ENCODE data around the gene SIGLEC11.

Gene SIGLEC11

DNA sequence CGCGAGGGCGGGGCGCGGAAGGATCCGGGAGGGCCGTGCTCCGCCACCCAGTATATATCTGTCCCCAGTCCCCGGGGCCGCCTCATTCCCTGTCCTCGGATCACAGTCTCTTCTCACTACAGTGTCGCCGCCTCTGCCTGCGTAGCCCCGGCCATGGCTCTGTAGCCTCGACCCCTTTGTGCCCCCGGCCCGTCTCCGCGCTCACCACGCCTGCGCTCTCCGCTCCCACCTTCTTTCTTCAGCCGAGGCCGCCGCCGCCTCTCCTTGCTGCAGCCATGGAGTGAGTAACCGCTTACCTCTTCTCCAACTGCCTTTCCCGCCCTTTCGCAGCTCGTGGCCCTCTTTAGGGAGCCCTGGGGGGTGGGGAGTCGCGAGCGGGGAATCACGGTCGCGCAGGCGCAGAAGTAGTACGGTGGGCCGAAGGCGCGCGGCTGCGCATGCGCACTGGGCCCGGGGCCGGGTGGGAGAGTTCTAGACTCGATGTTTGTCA lies 31.8 kb downstream of the SIGLEC11 start, which contains the start of the genes ATF5 and NUP62:
Gene ATF5 (plus strand): TSS at position 85 of the 490 bp plus-strand sequence. CDS start 1,646 bp downstream, outside the sequence.
Gene NUP62 (minus strand): TSS at position 384 of the 490 bp plus-strand sequence. CDS start 19,697 bp downstream, outside the sequence.
- TF ChIP-seq GATA3 (IDR thresholded peaks at IDR 0.05; ENCODE audit: low read depth, low read length) (no peak), GATA2 (IDR thresholded peaks at IDR 0.05; ENCODE audit: low read depth, low read length) (no peak)

GRCh38 chr19:49927526-49928264 lies 33.3 kb downstream of the SIGLEC11 start:
- TF ChIP-seq GATA2 (IDR thresholded peaks at IDR 0.05; ENCODE audit: low read depth, low read length) (no peak), GATA3 (IDR thresholded peaks at IDR 0.05; ENCODE audit: low read depth, low read length) (no peak)

DNA sequence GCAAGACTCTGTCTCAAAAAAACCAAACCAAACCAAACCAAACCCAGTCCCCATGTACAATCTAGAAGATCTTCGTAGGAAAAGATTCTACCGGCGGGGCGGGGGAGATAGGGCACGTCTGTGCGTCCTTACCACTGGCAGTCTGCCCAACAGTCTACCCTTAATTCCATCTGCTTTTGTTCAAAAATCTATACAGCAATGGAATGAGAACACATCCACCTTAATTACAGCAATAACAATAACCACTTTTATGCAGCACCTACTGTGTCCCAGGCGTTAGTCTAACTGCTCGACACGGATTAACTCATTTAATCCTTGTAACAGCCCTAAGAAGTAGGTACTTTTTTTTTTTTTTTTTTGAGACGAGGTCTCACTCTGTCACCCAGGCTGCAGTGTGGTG lies 34.5 kb downstream of the SIGLEC11 start:
- TF ChIP-seq GATA3 (IDR thresholded peaks at IDR 0.05; ENCODE audit: low read depth, low read length) (no peak), GATA2 (IDR thresholded peaks at IDR 0.05; ENCODE audit: low read depth, low read length) (no peak)

GRCh38 chr19:49925486-49925885 lies 35.5 kb downstream of the SIGLEC11 start:
- TF ChIP-seq GATA3 (IDR thresholded peaks at IDR 0.05; ENCODE audit: low read depth, low read length) (no peak), GATA2 (IDR thresholded peaks at IDR 0.05; ENCODE audit: low read depth, low read length) (no peak)

DNA sequence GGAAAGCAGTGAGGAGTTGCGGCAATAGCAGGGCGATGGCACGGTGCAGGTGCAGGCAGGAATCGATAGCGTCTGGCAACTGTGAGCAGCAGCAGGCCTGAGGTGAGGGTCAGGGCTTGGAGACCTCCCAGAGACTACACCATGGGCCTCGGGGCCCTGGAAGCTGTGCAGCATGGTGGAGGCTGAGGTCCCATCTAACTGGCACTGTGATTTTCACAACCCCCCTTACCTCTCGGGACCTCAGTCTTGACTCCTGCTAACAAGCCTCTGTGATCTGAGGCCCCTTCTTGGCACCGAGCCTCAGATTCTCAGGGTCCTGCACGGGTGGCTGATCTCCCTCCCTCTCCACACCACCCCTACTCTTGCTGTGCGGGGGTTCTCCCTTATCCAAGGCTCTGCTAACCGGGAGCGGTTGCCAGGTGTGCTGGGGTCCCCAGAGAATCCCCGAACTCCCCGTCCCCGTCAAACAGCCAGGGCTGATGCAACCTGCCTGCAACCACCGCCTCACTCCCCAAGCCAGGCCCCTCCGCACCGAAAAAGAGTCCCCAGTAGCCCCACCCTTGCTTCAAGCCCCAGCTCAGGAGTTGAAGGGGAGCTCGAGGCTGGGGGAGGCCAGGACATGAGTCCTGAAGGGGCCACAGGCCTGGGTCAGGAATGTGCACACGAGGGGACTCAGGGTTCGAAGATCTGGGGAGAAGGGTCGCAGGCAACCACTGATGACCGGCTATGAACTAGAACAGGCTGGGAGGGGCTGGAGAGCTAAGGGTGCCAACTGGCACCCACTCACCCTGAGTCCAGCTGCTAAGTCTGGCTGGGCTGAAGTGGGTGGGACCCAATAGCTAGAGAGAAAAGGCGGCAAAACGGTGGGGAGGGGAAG lies 36.7 kb downstream of the SIGLEC11 start:
- TF ChIP-seq GATA3 (IDR thresholded peaks at IDR 0.05; ENCODE audit: low read depth, low read length) = no peak

DNA sequence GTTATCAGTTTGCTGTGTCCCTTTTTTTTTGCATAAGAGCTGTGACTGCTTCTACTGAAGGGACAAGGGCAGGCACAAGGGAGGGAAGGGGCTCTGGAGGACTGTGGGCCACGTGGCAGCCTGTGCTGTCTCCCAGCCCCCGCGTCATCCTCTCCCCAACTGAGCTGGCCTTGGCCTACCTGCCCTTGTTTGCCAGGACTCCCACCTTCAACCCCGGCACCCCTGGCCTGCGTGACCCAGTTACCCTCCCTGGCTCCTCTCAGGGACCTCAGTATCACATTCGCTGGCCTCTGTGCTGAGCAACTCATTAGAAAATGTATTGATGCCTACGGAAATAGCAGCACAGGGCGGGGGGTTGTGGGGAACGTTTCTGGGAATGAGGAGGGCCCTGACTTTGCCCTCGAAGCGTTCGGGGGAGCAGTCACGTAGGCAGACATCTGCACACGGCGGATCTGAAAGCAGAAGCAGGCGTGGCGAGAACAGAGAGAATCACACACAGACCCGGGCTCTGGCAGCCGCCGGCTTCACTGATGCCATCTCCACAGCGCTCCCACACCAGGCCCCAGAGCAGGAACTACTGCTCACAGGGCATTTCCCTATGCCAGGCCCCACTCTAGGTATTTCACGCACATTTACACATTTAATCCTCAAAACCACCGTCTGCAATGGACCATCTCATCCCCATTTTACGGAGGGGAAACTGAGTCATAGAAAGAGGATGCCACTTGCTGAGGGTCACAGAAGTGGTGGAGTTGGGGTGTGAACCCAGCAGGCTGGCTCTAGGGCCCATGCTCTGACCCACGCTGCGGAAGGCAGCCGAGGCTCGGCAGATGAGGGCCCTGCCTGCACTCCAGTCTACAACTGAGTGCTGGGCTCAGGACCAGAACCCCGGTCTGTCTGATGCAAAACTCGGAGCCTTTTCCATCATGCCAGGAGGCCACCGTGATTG lies 37.6 kb downstream of the SIGLEC11 start:
- TF ChIP-seq GATA2 (IDR thresholded peaks at IDR 0.05; ENCODE audit: low read depth, low read length) = no peak
- no peak for TF ChIP-seq GATA3 (IDR thresholded peaks at IDR 0.05; ENCODE audit: low read depth, low read length)

GRCh38 chr19:49921871-49922795 lies 38.8 kb downstream of the SIGLEC11 start:
- TF ChIP-seq GATA3 (IDR thresholded peaks at IDR 0.05; ENCODE audit: low read depth, low read length) (no peak), GATA2 (IDR thresholded peaks at IDR 0.05; ENCODE audit: low read depth, low read length) (no peak)

GRCh38 chr19:49920624-49921363 lies 40.2 kb downstream of the SIGLEC11 start:
- TF ChIP-seq GATA3 (IDR thresholded peaks at IDR 0.05; ENCODE audit: low read depth, low read length) = no peak
- TF ChIP-seq GATA2 (IDR thresholded peaks at IDR 0.05; ENCODE audit: low read depth, low read length) = no peak

DNA sequence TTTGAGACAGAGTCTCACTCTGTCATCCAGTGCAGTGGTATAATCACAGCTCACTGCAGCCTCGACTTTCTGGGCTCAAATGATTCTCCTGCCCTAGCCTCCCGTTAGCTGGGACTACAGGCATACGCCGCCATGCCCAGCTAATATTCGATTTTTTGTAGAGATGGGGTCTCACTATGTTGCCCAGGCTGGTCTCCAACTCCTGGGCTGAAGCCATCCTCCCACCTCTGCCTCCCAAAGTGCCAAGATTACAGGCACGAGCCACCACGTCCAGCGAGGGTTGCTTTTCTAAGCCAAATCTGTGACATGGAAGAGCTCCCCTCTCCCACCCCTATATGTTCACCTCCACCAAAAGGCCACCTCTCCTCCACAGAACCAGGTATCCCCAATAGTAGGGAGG lies 42.9 kb downstream of the SIGLEC11 start:
- no peak for TF ChIP-seq GATA3 (IDR thresholded peaks at IDR 0.05; ENCODE audit: low read depth, low read length)
- no peak for TF ChIP-seq GATA2 (IDR thresholded peaks at IDR 0.05; ENCODE audit: low read depth, low read length)

DNA sequence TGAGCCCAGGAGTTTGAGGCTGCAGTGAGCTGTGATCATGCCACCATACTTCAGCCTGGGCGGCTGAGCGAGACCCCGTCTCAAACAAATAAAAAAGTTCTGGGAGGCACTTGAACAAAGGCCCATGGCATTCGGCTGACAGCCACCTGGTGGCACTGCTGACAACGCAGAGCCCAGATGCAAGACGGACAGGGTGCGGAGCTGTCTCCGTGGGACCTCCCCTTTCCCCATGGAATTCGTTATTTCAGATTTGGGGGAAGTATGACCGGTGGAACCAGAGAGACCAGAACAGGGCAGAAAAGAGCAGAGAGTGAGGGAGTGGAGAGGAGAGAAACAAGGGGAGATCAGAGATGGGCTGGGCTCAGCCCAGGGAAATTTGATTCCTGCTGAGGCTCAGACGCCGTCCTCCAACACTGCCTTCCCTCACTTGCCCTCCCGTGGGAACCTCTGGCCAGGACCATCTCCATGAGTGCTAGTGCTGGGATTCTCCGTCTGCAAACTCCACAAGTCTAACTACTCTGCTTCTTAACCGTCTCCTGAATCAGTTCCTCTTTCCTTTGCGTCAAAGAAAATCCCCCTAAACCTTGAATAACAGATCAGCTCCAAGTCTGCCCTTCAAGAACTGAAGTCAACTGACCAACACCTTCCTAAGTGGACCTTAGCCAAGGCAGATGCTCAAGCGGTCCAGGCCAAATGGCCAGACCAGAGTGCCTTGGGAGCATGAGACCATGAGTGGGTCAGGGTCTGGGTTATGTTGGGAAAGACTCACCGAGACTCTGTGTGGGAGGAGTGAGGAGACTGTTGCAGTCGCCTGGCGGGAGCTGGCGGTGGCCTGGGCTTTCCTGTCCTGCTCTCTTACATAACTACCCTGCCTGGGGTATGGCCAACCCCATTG lies 43.9 kb downstream of the SIGLEC11 start:
- TF ChIP-seq GATA2 (IDR thresholded peaks at IDR 0.05; ENCODE audit: low read depth, low read length) = no peak
- no peak for TF ChIP-seq GATA3 (IDR thresholded peaks at IDR 0.05; ENCODE audit: low read depth, low read length)

DNA sequence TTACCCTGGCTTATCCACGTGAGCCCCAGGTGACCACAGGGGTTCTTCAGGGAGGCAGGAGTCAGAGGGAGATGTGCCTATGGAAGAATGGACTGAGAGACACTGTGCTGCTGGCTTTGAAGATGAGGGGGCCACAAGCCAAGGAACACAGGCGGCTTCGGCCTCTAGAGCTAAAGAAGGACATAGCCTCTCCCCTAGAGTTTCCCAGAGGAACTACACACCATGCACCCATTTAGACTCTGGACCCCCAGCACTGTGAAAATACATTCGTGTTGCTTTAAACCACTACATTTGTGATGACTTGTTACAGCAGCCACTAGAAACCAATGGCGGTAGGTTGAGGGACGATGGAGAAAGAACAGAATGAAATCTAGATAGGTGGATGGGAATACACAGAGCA lies 45.7 kb downstream of the SIGLEC11 start:
- TF ChIP-seq GATA2 (IDR thresholded peaks at IDR 0.05; ENCODE audit: low read depth, low read length) (no peak), GATA3 (IDR thresholded peaks at IDR 0.05; ENCODE audit: low read depth, low read length) (no peak)
